ENCODE measurements around the gene NUDT22.

NUDT22 gene, protein sequence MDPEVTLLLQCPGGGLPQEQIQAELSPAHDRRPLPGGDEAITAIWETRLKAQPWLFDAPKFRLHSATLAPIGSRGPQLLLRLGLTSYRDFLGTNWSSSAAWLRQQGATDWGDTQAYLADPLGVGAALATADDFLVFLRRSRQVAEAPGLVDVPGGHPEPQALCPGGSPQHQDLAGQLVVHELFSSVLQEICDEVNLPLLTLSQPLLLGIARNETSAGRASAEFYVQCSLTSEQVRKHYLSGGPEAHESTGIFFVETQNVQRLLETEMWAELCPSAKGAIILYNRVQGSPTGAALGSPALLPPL

GRCh38 chr11:64225608-64226506 lies at the start of gene NUDT22, which contains the start of gene TRPT1:
TSS of gene NUDT22 (plus strand) at chr11:64226274. CDS start at chr11:64226653, 379 bp downstream.
TSS of gene TRPT1 (minus strand) at chr11:64226186. CDS start at chr11:64225860, 326 bp downstream.
- TF ChIP-seq CREB1 (IDR thresholded peaks at IDR 0.05; ENCODE audit: low read depth): 0 out of 2 replicates have a peak, but pooled peaks have one; percentile 23
- TF ChIP-seq YY1 (IDR thresholded peaks at IDR 0.05; ENCODE audit: low read depth): no peak
- peak; percentile 98 for TF ChIP-seq ZBTB7A (IDR thresholded peaks at IDR 0.05; ENCODE audit: low read depth)
- TF ChIP-seq, protein P1, sequence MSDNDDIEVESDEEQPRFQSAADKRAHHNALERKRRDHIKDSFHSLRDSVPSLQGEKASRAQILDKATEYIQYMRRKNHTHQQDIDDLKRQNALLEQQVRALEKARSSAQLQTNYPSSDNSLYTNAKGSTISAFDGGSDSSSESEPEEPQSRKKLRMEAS (IDR thresholded peaks at IDR 0.05): peak; percentile 51; the same call in 1 of the 2 replicates
- TF ChIP-seq, protein P2, sequence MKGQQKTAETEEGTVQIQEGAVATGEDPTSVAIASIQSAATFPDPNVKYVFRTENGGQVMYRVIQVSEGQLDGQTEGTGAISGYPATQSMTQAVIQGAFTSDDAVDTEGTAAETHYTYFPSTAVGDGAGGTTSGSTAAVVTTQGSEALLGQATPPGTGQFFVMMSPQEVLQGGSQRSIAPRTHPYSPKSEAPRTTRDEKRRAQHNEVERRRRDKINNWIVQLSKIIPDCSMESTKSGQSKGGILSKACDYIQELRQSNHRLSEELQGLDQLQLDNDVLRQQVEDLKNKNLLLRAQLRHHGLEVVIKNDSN (IDR thresholded peaks at IDR 0.05): 0 out of 2 replicates have a peak, but pooled peaks have one; percentile 17
- TF ChIP-seq TEAD4 (IDR thresholded peaks at IDR 0.05): peak; percentile 5; the same call in 1 of the 2 replicates
- peak; percentile 77 for TF ChIP-seq TAF1 (IDR thresholded peaks at IDR 0.05; ENCODE audit: low read depth)
- TF ChIP-seq EGR1 (IDR thresholded peaks at IDR 0.05): no peak

DNA sequence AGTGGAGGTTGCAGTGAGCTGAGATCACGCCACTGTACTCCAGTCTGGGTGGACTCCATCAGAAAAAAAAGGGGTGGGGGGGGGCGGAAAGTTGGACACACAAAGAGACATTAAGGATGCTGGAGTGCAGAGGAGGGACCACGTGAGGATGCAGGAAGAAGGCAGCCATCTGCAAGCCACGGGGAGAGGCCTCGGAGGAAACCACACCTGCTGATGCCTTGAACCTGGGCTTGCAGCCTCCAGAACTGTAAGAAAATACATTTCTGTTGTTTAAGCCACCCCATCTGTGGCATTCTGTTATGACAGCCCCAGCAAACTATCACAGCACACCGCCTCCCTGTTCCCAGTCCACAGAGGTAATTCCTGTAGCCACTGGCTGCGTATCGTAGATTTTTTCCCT lies 49.3 kb upstream of the NUDT22 start:
- no peak for TF ChIP-seq NFIC (IDR thresholded peaks at IDR 0.05)
- TF ChIP-seq, protein P2 (IDR thresholded peaks at IDR 0.05): no peak
- no peak for TF ChIP-seq TEAD4 (IDR thresholded peaks at IDR 0.05)
- no peak for TF ChIP-seq CEBPB (IDR thresholded peaks at IDR 0.05)
- no peak for TF ChIP-seq TAF1 (IDR thresholded peaks at IDR 0.05; ENCODE audit: low read depth)

DNA sequence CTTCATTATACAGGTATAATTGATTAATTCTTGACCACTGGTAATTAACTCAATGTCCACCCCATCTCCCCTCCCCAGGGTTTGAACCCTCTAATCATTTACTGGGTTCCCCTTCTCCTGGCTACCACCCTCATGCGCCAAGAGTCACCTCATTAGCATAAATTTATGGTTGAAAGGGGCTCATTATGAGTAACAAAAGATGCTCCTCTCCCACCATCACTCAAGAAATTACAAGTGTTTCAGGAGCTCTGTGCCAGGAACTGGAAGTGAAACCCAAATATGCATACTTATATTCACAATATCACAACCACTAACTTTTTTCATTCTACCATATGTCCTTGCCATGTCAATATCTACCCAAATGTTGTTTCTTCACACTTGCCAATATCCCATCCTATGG lies 47.9 kb upstream of the NUDT22 start:
- TF ChIP-seq YY1 (IDR thresholded peaks at IDR 0.05; ENCODE audit: low read depth): no peak
- no peak for TF ChIP-seq NFIC (IDR thresholded peaks at IDR 0.05)
- TF ChIP-seq EGR1 (IDR thresholded peaks at IDR 0.05): no peak
- TF ChIP-seq CEBPB (IDR thresholded peaks at IDR 0.05): no peak
- no peak for TF ChIP-seq TEAD4 (IDR thresholded peaks at IDR 0.05)
- TF ChIP-seq, protein P1 (IDR thresholded peaks at IDR 0.05): no peak

DNA sequence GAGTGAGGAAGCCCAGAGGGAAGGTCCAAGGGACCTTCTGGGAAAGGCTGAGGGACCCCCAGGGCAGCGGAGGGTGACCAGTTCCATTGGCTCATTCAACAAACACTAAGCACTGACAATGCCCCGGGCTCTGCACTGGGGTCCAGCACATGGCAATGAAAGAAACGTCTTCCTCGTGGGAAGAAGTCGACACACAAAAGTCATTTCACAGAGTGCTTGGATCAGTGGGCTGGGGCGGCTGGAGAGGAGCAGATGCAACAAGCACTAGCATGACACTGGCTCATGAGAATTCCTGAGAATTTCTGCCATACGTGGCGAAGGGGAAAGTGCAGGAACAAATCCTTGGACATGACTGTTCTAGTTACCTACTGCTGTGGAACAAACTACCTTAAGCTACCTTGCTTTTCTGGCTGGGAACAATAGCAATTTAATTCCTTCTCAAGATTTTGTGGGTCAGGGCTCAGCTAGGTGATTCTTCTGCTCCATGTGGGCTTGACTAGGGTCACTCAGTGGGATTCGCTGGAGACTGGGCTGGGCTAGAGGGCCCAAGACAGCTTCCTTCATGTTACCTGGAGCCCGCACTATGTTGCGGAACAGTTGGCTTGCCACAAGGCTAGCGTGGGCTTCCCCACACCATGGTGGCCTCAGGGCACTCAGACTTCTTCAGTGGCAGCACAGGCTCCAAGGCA lies 47.0 kb upstream of the NUDT22 start:
- TF ChIP-seq RAD21 (IDR thresholded peaks at IDR 0.05; ENCODE audit: low read depth): no peak
- TF ChIP-seq FOXM1 (IDR thresholded peaks at IDR 0.05; ENCODE audit: borderline replicate concordance, low read depth): no peak
- TF ChIP-seq, protein P3, sequence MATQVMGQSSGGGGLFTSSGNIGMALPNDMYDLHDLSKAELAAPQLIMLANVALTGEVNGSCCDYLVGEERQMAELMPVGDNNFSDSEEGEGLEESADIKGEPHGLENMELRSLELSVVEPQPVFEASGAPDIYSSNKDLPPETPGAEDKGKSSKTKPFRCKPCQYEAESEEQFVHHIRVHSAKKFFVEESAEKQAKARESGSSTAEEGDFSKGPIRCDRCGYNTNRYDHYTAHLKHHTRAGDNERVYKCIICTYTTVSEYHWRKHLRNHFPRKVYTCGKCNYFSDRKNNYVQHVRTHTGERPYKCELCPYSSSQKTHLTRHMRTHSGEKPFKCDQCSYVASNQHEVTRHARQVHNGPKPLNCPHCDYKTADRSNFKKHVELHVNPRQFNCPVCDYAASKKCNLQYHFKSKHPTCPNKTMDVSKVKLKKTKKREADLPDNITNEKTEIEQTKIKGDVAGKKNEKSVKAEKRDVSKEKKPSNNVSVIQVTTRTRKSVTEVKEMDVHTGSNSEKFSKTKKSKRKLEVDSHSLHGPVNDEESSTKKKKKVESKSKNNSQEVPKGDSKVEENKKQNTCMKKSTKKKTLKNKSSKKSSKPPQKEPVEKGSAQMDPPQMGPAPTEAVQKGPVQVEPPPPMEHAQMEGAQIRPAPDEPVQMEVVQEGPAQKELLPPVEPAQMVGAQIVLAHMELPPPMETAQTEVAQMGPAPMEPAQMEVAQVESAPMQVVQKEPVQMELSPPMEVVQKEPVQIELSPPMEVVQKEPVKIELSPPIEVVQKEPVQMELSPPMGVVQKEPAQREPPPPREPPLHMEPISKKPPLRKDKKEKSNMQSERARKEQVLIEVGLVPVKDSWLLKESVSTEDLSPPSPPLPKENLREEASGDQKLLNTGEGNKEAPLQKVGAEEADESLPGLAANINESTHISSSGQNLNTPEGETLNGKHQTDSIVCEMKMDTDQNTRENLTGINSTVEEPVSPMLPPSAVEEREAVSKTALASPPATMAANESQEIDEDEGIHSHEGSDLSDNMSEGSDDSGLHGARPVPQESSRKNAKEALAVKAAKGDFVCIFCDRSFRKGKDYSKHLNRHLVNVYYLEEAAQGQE (IDR thresholded peaks at IDR 0.05; ENCODE audit: low read depth): no peak
- TF ChIP-seq TCF12 (IDR thresholded peaks at IDR 0.05; ENCODE audit: low read depth): no peak
- TF ChIP-seq NFIC (IDR thresholded peaks at IDR 0.05): no peak
- TF ChIP-seq ZBTB7A (IDR thresholded peaks at IDR 0.05; ENCODE audit: low read depth): no peak
- TF ChIP-seq EGR1 (IDR thresholded peaks at IDR 0.05): no peak
- TF ChIP-seq CREB1 (IDR thresholded peaks at IDR 0.05; ENCODE audit: low read depth): no peak
- TF ChIP-seq, protein P2 (IDR thresholded peaks at IDR 0.05): no peak
- TF ChIP-seq CEBPB (IDR thresholded peaks at IDR 0.05): no peak
- TF ChIP-seq EP300 (IDR thresholded peaks at IDR 0.05; ENCODE audit: borderline replicate concordance): no peak
- no peak for TF ChIP-seq TEAD4 (IDR thresholded peaks at IDR 0.05)

- TF ChIP-seq TCF12 (IDR thresholded peaks at IDR 0.05; ENCODE audit: low read depth): no peak
- TF ChIP-seq YY1 (IDR thresholded peaks at IDR 0.05; ENCODE audit: low read depth): no peak
- TF ChIP-seq, protein P2 (IDR thresholded peaks at IDR 0.05): no peak
- TF ChIP-seq RAD21 (IDR thresholded peaks at IDR 0.05; ENCODE audit: low read depth): no peak
- TF ChIP-seq TAF1 (IDR thresholded peaks at IDR 0.05; ENCODE audit: low read depth): no peak
- TF ChIP-seq CEBPB (IDR thresholded peaks at IDR 0.05): no peak
- no peak for TF ChIP-seq FOXM1 (IDR thresholded peaks at IDR 0.05; ENCODE audit: borderline replicate concordance, low read depth)
- TF ChIP-seq EP300 (IDR thresholded peaks at IDR 0.05; ENCODE audit: borderline replicate concordance): no peak
- no peak for TF ChIP-seq CREB1 (IDR thresholded peaks at IDR 0.05; ENCODE audit: low read depth)
- TF ChIP-seq ZBTB7A (IDR thresholded peaks at IDR 0.05; ENCODE audit: low read depth): no peak
- TF ChIP-seq, protein P1 (IDR thresholded peaks at IDR 0.05): no peak
- TF ChIP-seq, protein P3 (IDR thresholded peaks at IDR 0.05; ENCODE audit: low read depth): no peak
- TF ChIP-seq TEAD4 (IDR thresholded peaks at IDR 0.05): no peak
Observed at GRCh38 chr11:64180891-64181290, 45.2 kb upstream of the NUDT22 start.
